ENCODE data around the gene NR3C2.
A peak's percentile ranks its signal among the peaks of the same experiment; 100 is the strongest.

Gene NR3C2

DNA sequence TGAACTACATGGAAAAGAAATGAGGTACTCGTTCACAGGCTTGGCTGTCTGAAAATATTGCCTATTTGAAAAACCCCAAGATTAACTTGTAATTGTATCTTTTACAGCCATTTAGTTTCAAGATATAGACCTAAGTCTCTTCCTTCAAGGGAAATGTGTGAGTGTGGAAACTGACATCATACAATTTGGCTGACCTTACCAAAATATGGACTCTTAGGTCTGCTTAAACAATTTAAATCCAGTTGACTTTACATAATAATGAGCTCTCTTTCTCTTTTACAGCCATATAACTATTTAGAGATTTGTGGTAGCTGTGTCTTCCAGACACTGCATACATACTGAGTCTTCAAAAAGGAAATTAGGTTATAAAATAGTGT, 186.9 kb downstream of the NR3C2 start:
- DNase-seq = no peak

DNA sequence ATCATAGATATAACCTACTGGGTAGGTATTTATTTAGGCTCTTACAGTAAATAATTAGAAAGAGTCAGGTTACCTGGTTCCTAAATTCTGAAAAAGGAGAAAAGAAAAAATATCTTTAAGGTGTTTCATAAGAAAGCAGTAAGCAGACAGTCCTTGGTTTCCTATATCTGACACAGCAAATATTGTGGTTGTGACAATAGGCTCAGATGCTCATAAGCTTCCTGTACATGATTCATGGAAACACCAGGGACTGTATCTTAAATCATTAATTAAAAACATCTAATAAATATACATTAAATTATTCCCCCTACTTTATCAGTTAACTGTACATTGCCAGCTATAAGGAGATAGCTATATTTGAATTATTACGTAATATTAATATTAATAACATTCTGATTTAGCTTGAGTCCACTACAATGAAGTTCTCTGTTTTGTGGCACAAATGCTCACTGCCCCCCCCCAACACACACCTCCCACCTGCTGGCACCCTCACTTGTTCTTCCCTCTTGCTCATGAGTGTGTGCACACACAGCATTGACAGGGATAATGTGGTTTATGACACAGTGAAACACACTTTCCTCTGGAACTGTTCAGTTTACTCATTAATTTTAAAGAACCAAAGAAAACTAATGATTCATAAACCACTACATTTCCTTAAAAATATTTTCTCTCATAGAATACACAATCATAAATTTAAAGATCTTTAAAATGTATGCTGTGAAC, 187.4 kb downstream of the NR3C2 start:
- no peak for DNase-seq

DNA sequence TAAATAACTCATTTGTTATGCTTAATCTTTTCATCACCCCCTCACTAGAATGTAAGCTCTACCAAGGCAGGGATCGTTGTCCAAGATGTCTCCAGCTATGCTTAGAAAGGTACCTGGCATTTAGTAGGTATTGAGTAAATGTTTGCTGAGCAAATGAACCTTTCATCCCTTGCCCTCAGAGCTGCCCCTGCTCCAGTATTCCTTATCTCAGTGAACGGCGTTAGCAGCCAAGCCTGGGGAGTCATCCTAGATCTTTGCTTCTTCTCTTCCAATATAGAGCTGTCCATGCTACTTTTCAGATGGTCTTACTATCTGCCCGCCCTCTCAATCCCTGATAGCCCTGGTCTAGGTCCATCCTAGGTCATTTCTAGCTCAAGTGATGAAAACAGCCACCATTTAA, 188.4 kb downstream of the NR3C2 start:
- DNase-seq = no peak

DNA sequence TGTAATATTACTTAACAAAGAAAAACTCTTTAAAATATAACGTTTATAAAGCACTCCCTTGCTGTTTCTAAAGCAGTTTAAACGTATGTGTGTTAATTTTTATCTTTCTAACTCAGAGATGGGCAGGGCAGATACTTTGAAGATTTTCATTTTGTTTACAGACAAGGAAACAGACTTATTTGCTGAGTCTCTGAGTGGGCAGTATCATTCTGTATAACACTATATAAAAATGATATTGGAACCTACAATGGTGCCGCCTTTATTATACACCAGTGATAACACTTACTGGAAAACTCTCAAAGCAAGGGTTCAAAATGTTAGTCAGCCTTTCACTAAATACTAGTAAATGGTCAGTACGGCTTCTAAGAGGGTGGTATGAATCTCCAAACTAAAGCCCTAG, 193.4 kb downstream of the NR3C2 start:
- no peak for DNase-seq

DNA sequence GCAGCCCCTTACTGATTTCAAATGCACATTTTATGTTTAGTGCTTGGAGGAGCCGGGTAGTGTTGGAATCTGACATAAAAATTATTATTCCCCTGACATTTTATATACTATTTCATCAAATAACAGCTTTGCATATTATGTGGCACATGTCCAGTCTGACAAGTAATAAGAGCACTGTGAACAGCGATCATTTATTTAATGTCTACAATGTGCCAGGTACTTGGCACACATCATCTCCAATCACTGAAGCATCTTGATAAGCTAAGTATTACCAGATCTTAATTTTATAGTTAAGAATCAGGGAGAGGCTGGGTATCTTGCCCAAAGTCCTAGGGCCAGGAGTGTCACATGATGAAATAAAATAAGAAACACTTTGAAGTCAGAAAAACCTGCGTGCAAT, 197.2 kb downstream of the NR3C2 start:
- DNase-seq = no peak

DNA sequence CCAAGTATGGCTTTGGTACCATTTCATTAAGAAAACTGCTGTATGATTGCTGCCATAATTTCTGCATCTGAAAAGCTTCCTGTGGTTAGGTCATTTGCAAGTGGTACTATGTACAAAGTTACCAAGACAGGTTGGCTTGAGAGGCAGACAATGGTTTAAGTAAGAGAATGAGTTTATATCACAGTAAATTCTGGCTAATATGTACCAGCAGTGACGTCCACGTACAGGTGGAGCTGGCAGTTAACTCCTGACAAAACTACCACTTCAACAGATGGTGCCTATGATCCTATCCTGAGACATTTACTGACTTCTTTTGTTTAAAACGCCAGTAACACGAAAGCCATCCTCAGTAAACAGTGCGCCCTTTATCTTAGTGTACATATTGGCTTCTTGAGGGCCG, 198.4 kb downstream of the NR3C2 start:
- peak; percentile 29 for DNase-seq

DNA sequence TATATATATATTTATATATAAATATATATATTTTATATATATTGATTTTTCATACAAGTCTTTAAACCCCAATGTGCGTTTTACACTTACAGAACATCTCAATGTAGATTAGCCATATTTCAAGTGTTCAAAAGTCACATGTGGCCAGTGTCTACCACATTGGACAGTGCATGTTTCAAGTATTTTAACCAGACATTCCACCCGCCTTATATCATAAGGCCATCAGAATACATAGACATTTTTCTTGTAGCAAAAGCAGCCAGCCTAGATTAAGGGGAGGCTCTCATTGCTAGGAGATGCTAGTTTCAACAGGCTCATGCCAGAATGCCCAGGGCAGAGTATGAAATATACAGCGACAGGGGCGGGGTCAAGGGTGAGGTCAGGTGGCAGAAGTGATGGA, 202.0 kb downstream of the NR3C2 start:
- no peak for DNase-seq

DNA sequence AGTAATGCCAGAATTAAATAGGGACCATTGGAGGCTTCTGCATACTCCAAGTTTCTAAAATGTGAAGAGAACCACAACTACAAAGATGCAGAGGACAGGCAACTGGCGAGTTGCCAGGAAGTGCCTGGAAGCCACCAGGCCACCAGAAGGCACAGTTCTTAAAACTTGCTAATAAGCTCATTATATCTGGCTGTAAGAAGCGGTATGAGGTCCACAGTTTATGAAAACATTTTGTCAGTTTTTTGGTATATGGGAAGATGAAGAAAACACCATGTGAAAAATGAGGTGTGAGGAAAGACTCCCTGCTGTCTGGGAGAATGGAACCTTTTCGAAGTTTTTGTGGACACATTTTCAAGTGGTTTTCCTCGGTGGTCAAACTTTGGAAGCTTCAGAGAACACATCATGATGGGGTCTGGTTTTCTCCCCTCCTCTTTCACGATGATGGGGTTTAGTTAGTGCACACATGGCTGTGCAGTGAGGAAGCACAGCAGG, 202.7 kb downstream of the NR3C2 start:
- DNase-seq = peak; percentile 38

DNA sequence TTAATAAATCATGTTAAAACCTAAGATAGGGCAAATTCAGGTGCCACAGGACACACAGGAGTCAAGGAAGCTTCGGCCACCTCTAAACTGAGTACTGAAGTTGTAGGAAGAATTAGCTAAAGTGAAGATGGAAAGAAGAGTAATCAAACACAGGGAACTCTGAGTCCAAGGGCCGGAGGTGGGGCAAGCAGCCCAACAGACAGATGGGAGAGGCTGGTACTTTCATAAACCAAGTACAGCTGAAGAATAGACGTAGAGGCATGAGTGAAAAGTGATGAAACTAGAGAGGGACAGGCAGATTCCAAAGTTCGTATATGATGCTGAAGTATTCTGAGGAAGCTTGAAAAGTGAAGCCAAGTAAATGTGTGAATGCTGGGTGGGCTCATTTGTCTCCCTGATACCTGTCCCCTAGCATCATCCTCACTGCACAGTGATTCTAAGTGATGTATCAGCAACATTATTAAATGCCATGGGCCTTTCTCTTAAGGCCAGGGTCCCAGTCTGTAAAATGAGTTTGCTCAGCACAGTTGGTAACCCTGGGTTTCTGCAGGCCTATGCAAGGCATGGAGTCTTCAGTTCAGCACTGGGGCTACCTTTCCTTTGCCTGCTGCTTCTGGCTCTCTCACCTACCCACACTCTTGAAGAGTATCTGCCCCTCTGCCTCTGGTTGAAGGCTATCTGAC, 203.3 kb downstream of the NR3C2 start:
- no peak for DNase-seq

DNA sequence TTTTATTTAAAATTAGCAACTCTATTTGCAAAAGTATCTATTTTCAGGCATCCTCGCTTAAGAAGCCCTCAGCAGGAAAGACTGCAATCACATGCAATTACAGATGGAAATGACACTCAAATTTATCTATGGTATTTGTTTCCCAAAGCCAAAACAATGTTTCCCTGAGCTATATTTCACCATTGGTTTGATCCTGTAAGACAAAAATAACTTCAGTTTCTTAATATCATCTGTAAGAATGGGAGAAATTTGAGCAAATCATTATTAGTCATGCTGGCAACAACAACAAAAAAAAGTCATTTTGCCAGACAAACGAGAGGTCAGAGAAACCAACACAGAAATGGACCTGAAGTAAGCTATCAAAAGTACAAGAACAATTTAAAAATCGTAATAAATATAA, 204.1 kb downstream of the NR3C2 start:
- no peak for DNase-seq

DNA sequence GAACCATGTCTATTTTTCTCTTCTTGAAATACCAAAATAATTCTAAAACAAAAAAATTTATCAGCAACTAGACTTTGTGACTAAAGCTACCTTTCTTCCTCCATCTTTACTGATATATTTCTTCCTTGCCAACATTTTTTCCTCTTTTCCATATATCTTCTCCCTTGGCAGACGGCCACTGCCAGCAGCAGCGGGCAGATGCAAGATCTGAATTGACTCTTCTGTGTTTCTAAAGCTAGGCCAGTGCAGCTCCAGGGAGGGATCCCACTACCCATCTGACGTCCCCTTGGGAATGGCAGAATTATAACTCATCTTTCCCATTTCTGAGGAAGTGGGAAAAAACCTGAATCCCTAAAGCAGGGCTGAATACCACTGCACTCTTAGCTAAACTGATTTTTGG, 206.4 kb downstream of the NR3C2 start:
- no peak for DNase-seq

DNA sequence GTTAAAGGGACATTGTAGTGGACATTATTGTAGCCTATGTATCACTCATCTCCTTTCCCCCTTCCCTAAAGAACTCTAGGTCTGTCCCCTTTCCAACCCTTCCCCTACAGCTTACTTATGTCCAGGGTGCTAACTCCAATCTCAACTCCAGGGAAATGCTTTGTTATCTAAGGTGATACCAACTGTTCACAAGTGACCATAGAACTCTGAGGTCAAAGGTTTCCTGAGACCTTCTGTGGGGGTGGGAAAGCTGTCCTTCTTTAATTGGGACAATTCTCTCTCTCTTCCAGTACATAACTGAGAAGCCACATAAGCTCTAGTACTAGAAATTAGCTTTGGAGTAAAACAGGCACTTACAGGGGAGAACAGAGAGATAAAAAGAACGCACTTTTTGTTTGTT, 212.4 kb downstream of the NR3C2 start:
- DNase-seq = no peak

DNA sequence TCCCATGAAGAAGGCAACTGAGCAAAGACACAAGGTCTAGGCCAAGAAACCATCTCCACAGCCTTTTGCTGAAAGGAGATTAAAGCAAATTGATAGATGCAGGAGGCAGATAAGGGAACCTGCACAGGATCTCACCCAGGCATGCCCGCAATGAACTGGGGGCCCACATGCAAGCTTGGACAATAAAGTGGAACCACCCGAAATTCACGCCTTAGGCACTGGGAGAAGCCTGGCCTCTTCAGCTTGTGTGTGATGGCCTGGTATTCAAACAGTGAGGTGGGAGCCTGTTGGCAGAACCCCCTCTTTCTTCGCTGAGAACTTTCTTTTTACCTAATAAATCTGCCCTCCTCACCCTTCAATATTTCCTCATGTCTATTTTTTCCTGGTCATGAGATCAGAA, 213.2 kb downstream of the NR3C2 start:
- DNase-seq = no peak

DNA sequence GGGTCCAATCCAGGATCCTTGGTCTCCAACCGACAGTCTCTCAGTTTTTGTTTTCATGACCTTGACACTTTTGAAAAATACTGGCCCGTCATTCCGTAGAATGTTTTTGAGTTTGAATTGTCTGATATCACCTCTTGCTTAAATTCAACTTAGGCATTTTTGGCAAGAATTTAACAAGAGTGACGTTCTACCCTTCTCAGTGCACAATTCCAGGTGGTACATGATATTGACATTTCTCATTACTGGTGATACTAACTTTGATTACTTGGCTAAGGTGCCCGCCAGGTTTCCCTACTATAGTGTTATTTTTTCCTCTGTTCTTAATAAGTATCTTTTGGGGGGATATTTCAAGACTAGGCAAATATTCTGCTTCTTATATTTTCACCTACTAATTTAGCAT, 215.1 kb downstream of the NR3C2 start:
- DNase-seq = no peak

DNA sequence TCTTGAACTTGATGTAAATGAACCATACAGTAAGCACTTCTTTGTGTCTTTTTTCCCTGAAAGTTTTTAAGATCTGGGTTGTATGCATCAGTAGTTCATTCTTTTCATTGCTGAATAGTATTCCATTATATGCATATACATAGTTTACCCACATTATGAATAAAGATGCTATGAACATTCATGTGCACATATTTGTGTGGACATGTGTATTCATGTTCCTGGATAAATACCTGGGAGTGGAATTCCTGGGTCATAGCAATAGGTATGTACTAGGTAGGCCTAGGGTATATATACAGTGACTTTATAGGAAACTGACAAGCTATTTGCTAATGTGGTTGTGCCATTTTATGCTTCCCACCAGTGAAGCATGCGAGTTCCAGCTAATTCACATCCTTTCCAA, 215.9 kb downstream of the NR3C2 start:
- DNase-seq = no peak

DNA sequence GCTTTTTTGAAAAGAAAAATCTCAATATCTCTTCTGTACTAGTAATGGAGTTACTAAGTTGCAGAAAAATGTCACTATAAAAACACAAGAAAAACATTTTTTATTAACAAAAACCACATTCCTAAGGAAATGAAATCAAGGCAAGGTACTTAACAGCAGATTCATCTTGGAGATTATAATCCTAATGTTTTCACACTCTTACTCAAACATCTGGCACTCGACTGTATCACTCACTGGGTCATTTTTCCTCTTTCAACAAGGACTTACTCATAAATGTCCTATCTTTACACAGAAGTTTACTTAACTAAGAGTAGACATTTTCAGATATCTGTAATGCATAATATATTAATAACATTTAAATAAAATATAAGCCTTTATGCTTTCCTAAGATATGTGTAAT, 216.6 kb downstream of the NR3C2 start:
- no peak for DNase-seq

DNA sequence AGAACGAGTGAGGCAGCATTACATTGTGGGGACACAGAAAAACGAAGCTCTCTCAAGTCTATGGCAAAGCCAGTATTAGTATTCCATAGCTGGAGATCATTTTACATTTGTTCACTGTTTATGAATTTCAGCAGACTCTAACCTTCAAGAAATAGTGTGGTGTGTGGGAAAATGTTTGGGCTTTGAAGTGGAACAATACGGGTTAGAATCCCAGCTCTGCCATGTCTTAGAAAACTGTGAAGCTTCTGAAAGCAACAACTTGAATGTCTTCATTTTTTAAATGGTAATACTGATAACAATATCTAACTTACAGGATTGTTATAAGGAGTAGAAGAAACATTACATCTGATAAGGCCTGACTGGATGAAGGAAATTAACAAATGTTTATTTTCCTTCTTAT, 217.7 kb downstream of the NR3C2 start:
- DNase-seq = no peak

DNA sequence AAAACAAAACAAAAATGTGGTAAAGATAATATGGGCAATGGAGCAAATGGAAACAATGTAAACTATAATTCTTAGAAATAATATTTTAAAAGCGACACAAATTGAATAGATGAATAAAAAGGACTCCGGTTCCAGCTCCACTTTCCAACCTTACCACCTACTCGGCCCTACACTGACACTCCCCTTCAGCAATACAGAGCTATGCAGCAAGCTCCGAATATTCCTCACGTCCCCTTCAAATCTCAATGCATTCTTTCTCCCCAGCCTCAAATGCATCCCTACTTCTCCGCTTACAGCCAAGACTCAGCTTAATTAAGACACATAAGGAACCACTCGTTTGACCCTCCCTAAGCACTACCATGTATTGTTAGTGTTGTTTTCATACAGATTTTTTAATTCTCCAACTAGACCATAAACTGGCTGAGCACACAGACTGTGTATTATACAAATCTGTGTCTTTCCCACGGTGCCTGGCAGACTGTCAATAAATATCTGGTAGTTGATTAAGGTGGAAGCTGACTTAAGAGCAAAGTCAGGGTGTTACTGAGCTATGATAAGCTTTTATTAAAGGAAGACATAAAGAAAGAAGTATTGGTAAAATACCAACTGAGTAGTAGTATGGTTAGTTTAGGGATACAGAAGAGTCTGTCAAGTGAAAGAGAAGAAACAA, 219.1 kb downstream of the NR3C2 start:
- no peak for DNase-seq

DNA sequence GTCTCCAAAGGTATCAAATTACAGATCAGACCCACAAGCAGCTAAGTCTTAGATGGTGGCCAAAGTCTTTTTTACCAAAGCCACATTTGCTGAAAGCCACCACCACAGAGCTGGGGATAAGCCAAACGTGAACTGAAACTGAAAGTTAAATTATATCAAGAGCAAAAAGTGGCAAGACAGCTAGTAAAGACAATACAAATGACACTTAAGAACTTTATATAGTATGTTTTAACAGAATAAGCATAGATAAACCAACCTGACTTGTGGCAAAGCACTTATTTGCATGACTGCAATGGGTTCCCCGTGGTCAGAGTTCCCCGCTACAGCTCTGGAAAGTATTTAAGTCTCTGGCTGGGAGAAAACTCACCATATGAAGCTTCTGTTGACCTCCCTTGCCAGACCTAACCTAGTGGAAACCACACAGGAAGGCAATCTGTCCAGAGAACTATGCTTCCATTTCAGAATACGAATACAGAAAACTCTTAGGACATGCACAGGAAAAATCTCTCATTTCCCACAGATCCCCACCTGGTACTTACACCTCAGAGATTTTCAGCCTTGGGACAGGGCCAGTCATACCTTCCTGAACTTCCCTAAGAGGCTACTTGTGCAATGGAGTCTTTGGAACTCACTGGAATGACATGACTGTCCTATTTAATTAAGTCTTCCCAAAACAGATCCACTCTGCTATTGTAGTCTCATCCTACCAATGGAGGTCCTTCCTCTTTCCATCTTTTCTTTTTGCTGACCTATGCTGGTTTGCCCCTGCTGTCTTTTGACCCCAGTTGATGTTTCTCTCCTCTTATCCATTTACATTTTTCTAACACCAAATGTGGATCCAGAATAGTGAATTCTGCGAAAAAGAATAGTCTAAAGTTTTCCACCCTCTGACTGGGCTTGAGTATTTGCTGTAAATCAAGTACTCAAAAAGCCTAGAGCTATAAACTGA, 225.1 kb downstream of the NR3C2 start:
- DNase-seq = peak; percentile 33

DNA sequence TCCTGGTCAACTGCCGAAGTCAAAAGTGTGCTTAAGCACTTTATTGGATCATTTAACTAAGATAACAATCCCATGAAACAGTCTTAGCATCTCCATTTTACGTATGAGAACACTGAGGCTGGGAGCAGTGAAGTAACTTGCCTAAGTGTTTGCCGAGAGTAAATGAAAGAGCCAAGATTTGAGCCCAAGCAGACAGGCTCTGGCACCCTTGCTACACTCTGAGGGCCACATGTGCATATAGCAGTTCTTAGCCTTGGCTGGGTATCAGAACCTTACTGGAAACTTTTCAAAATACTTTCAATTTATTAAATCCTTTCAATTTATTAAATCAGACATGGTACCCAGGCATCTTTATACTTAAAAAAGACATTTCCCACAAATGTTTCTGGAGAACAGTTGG, 225.9 kb downstream of the NR3C2 start:
- no peak for DNase-seq

DNA sequence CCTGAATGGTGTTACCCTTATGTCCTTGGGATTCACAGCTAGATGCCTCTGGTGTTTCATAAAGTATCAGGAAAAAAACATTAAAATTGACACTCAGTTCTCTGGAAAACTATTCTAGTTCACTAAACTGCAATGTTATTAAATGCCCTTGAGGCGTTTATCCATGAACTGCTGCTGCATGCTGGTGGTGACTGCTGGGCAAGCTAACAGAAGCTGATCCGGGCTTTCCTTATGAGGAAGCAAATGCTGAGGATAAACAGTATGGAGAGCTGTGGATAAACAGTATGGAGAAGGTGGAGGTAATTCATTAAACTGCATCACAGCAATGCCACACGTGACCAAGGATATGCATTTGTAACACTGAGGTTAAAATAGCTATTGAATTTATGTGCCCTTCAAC, 227.0 kb downstream of the NR3C2 start:
- DNase-seq = no peak

DNA sequence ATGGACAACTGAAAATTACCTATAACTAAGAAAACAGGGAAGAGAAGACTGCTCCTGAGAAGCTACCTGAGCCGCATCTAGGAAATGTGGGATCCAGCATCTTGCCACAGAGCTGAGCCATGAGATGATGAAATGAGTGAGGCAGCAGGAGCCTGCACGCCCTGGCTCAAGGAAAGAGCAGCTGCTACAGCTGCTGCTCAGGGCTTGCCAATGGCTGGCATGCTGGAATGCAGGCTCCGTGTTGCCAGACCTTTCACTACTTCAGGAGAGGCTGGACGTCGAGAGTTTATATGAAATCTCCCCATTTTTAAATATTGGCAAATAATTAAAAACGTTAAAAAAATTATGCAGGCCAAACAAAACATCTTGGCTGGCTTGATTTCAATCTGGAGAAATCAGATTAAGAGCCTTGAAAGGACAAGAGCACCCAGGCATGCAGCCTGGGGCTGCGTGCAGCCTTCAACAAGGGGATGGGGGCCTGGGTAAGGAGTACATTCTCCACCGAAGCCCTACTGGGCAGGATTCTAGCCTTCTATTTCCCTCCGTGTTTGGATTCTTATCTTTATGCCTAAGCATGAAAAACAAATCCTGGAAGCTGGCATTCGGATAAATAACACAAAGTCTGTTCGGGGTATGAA, 227.6 kb downstream of the NR3C2 start:
- no peak for DNase-seq

DNA sequence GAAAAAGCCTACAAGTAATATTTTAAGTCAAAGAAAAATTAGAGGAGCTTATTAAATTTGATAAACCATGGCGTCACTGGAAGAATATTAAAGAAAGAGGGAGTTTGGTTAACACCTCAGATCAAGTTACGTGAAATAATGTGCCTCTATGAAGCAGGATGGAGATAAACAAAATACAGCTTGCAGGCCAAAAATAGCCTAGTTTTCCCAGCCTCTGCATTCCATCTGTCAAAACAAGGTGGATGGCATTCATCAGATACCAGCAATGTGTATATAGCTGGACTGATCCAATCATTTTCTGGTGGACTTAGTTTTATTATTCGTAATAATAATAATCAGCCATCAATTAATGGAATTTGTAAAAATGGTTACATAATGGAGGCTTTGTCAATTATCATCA, 230.7 kb downstream of the NR3C2 start:
- DNase-seq = no peak

All from hematopoietic multipotent progenitor cell treated with erythropoietin and hydrocortisone succinate and interleukin-3 and kit ligand, for 8 days (in vitro differentiated cells).